OCI-LY1 (cell line): ENCODE measurements around the gene TPBGL.

ENCODE experiments used
- H2AFZ ChIP-seq: fragments of 200-600 bp; sonication (generic), shearing (Covaris generic); 2 replicates; pipeline ENCODE4 v1.6.0; 2014; ENCODE audit warnings: antibody characterized with exemption, mild to moderate bottlenecking, low read length
- H3F3A ChIP-seq: fragments of 200-600 bp; sonication (generic), shearing (Covaris generic); 2 replicates; pipeline ENCODE4 v1.6.0; 2014; ENCODE audit warnings: mild to moderate bottlenecking, antibody characterized with exemption, low read length, moderate library complexity; ENCODE audit not compliant: insufficient read depth
- H3K27ac ChIP-seq: fragments of 200-600 bp; sonication (generic); 2 replicates; pipeline ENCODE4 v1.5.1; 2014; ENCODE audit warnings: low read length, mixed run types, mild to moderate bottlenecking, low read depth; ENCODE audit not compliant: poor library complexity, severe bottlenecking
- H3K27me3 ChIP-seq: fragments of 200-600 bp; sonication (generic); 2 replicates; pipeline ENCODE4 v1.6.0; 2014; ENCODE audit warnings: antibody characterized with exemption, mild to moderate bottlenecking, low read length, moderate library complexity; ENCODE audit not compliant: insufficient read depth
- H3K36me3 ChIP-seq: fragments of 200-600 bp; sonication (generic); 2 replicates; pipeline ENCODE4 v1.6.1; 2014; ENCODE audit warnings: mild to moderate bottlenecking, antibody characterized with exemption, low read length, moderate library complexity, mixed read lengths; ENCODE audit not compliant: insufficient read depth
- H3K4me1 ChIP-seq: fragments of 200-600 bp; sonication (generic); 2 replicates; pipeline ENCODE4 v1.5.1; 2014; ENCODE audit warnings: mild to moderate bottlenecking, low read length, moderate library complexity; ENCODE audit not compliant: insufficient read depth, severe bottlenecking
- H3K4me2 ChIP-seq: fragments of 200-600 bp; sonication (generic), shearing (Covaris generic); 2 replicates; pipeline ENCODE4 v1.6.1; 2014; ENCODE audit warnings: low read length
- H3K4me3 ChIP-seq: fragments of 200-600 bp; sonication (generic); 2 replicates; pipeline ENCODE4 v1.5.1; 2014; ENCODE audit warnings: low read length, low read depth, mild to moderate bottlenecking, mixed read lengths; ENCODE audit not compliant: poor library complexity, severe bottlenecking
- H3K79me2 ChIP-seq: fragments of 200-600 bp; shearing (Covaris generic); 2 replicates; pipeline ENCODE4 v1.6.1; 2016; ENCODE audit warnings: mixed run types, low read length, mixed read lengths; ENCODE audit not compliant: insufficient read depth
- H3K9ac ChIP-seq: fragments of 200-600 bp; sonication (generic), shearing (Covaris generic); 2 replicates; pipeline ENCODE4 v1.6.1; 2014; ENCODE audit warnings: mild to moderate bottlenecking, low read length, mixed read lengths
- H3K9me2 ChIP-seq: fragments of 200-600 bp; sonication (generic), shearing (Covaris generic); 2 replicates; pipeline ENCODE4 v1.6.1; 2014; ENCODE audit warnings: low read depth, mild to moderate bottlenecking, low read length, mixed read lengths
- H3K9me3 ChIP-seq: fragments of 200-600 bp; shearing (Covaris generic); 2 replicates; pipeline ENCODE4 v1.6.1; 2014; ENCODE audit warnings: low read length, mixed read lengths
- H4K20me1 ChIP-seq: fragments of 200-600 bp; sonication (generic), shearing (Covaris generic); 2 replicates; pipeline ENCODE4 v1.6.0; 2016; ENCODE audit warnings: mild to moderate bottlenecking, low read length; ENCODE audit not compliant: insufficient read depth
- CTCF ChIP-seq: fragments of 200-600 bp; sonication (generic), shearing (Covaris generic); IDR thresholded peaks from 2 replicates; pipeline ENCODE4 v1.5.1; 2017; ENCODE audit warnings: mild to moderate bottlenecking, antibody characterized with exemption, low read length, moderate library complexity, mixed read lengths
- EZH2 ChIP-seq: fragments of 200-600 bp; sonication (generic), shearing (Covaris generic); IDR thresholded peaks from 2 replicates; pipeline ENCODE4 v1.8.0; 2017; ENCODE audit warnings: borderline replicate concordance, mixed run types, mild to moderate bottlenecking, antibody characterized with exemption, low read length, moderate library complexity, mixed read lengths

TPBGL gene

DNA sequence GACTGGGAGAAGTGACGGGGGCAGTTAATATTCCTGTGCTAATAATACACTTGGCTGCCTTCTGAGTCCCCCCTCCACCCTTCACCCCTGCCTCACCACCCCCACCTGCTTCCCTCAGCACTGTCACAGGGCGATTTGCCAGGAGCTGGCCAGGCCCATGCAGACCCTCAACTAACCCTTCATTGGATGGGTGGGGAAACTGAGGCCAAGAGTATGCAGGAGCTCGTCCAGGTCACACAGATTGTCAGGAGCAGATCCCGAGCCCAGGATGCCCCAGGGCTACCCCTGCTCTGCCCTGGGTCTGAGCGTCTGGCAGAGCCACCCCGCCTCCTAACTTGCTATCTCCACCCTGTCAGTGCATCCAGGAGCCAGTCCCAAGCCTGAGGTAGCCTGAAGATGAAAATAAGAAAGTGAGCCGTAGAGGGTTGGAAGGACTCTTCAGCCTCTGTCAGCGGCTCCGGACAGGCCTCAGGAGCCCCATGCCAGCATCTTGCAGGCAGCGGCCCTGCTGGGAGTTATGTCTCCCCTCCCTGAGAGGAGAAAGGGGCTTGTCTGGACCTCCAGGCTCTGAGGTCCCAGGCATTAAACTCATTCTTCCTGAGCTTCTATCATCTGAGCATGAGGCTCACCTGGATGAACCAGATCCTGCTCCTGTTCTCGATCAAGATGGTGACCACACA lies 6.2 kb downstream of the TPBGL start:
- Histone ChIP-seq H3K9me3 (no peaks in the 10 kb centered on the region), H3K27ac (no peak overlapping the region), H3K4me3 (no peak overlapping the region), H3K9me2 (no peaks in the 10 kb centered on the region), H3K9ac (no peak overlapping the region), H3K36me3 (no peaks in the 10 kb centered on the region), H2AFZ (no peak overlapping the region), H4K20me1 (no peaks in the 10 kb centered on the region), H3K27me3 (0 out of 2 replicates have a peak, but pooled peaks cover 4% of the 10 kb centered on the region), H3K4me1 (no peaks in the 10 kb centered on the region), H3F3A (no peaks in the 10 kb centered on the region), H3K4me2 (no peak overlapping the region), H3K79me2 (no peaks in the 10 kb centered on the region)
- TF ChIP-seq EZH2 (no peak), CTCF (no peak)

DNA sequence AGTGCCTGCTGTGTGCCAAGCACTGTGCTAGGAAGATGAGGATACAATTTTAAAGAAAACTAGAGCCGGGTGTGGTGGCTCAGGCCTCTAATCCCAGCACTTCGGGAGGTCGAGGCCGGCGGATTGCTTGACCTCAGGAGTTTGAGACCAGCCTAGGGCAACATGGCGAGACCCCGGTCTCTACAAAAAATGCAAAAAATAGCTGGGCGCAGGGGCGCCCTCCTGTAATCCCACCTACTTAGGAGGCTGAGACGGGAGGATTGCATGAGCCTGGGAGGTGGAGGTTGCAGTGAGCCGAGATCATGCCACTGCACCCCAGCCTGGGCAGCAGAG lies 8.3 kb downstream of the TPBGL start:
- H3K9me2 ChIP-seq: no peaks in the 10 kb centered on the region
- no peaks in the 10 kb centered on the region for H3K36me3 ChIP-seq
- H3K79me2 ChIP-seq: no peaks in the 10 kb centered on the region
- H3F3A ChIP-seq: no peaks in the 10 kb centered on the region
- H3K9ac ChIP-seq: no peak overlapping the region
- H3K9me3 ChIP-seq: no peaks in the 10 kb centered on the region
- no peak overlapping the region for H3K27ac ChIP-seq
- H2AFZ ChIP-seq: no peak overlapping the region
- TF ChIP-seq EZH2 (no peak), CTCF (no peak; the same call in 1 of the 2 replicates)
- H3K4me1 ChIP-seq: no peaks in the 10 kb centered on the region
- H3K27me3 ChIP-seq: peaks cover 4% of the 10 kb centered on the region; the same call in 1 of the 2 replicates
- no peak overlapping the region for H3K4me3 ChIP-seq
- no peak overlapping the region for H3K4me2 ChIP-seq
- no peaks in the 10 kb centered on the region for H4K20me1 ChIP-seq

DNA sequence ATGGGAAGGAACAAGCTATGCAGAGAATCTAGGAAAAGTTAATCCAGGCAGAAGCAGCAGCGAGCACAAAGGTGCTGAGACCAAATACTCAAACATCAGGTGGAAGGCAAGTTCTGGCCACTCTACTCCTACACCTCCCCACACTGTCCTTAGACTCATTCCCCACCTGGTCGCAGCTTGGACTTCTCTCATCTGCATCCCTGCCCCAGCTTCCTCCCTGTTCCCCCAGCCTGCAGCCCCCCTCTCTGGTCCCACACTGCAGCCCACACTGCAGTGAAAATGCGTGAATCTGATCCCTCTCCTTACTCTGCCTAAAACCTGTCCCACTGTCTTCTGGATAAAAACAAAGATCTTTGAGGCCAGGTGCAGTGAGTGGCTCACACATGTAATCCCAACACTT lies 9.1 kb downstream of the TPBGL start:
- Histone ChIP-seq H3K4me1 (no peaks in the 10 kb centered on the region), H3K27me3 (peaks cover 4% of the 10 kb centered on the region; the same call in 1 of the 2 replicates), H3K9me2 (no peaks in the 10 kb centered on the region), H3K27ac (no peak overlapping the region), H3K79me2 (no peaks in the 10 kb centered on the region), H3F3A (no peaks in the 10 kb centered on the region), H3K9ac (no peak overlapping the region), H3K4me3 (no peak overlapping the region), H3K4me2 (no peak overlapping the region), H3K36me3 (no peaks in the 10 kb centered on the region), H4K20me1 (no peaks in the 10 kb centered on the region), H3K9me3 (no peaks in the 10 kb centered on the region), H2AFZ (no peak overlapping the region)
- TF ChIP-seq EZH2: no peak
- no peak for TF ChIP-seq CTCF
